Suprapubic skin (tissue), 4 donors: ENCODE data around the gene TRIM24. TPM values are rescaled to one million over a fixed set of nuclear protein-coding genes. Genes with fewer than 3 reads are reported as not detected.

Experiments used
- DNase-seq, 2 donors: peaks; one replicate each; pipeline ENCODE4 v3.0.0-alpha.2; 2019; ENCODE audit warnings: low spot score in 2 of 2
- H3K27ac ChIP-seq: fragments of 200-600 bp; sonication (generic); one replicate; pipeline ENCODE4 v1.5.1; 2019
- H3K27me3 ChIP-seq: fragments of 200-600 bp; sonication (generic); one replicate; pipeline ENCODE4 v1.5.1; 2019
- H3K36me3 ChIP-seq: fragments of 200-600 bp; sonication (generic); one replicate; pipeline ENCODE4 v1.5.1; 2019
- H3K4me1 ChIP-seq: fragments of 200-600 bp; sonication (generic); one replicate; pipeline ENCODE4 v1.5.1; 2019
- H3K4me3 ChIP-seq: fragments of 200-600 bp; sonication (generic); one replicate; pipeline ENCODE4 v1.5.1; 2019; ENCODE audit warnings: mild to moderate bottlenecking
- H3K9me3 ChIP-seq: fragments of 200-600 bp; sonication (generic); one replicate; pipeline ENCODE4 v1.5.1; 2019
- EP300 ChIP-seq: sonication (generic); formaldehyde crosslinking; IDR thresholded peaks from one replicate; pipeline ENCODE4 v1.6.1; 2017; ENCODE audit warnings: antibody characterized with exemption
- POLR2A ChIP-seq, 2 donors: fragments of 450-650 bp; IDR thresholded peaks; one replicate each; pipeline ENCODE4 v1.6.1; 2017; ENCODE audit warnings: antibody characterized with exemption in 2 of 2, mild to moderate bottlenecking in 2 of 2, moderate library complexity in 2 of 2
- POLR2AphosphoS5 ChIP-seq, 3 donors: sonication (generic); formaldehyde crosslinking; IDR thresholded peaks; one replicate each; pipeline ENCODE4 v1.6.1; 2017; ENCODE audit warnings: antibody characterized with exemption in 3 of 3
- WGBS: methylation state at CpG from one replicate; pipeline ENCODE4 v1.1.5; 2018; 5-methylcytosine and 5-hydroxymethylcytosine counted together
- total RNA-seq, 4 donors: library from RNA; depleted of rRNA; stranded (reverse); fragments of >200 nt; gene quantifications; one replicate each; pipeline ENCODE4 v1.1.0, GENCODE V29; 2016
- TF ChIP-seq, protein P1 (sequence below), 2 donors: fragments of 200-600 bp in 1 of 2; fragments of 450-650 bp in 1 of 2; sonication (generic) in 1 of 2; IDR thresholded peaks; one replicate each; pipeline ENCODE4 v1.5.1; 2016 to 2019; ENCODE audit warnings: antibody characterized with exemption in 2 of 2, mild to moderate bottlenecking in 1 of 2, moderate library complexity in 1 of 2

TRIM24 gene
- total RNA-seq, 4 donors from 2014 or later = 16.1 to 20.8 (median 17.7) TPM

DNA sequence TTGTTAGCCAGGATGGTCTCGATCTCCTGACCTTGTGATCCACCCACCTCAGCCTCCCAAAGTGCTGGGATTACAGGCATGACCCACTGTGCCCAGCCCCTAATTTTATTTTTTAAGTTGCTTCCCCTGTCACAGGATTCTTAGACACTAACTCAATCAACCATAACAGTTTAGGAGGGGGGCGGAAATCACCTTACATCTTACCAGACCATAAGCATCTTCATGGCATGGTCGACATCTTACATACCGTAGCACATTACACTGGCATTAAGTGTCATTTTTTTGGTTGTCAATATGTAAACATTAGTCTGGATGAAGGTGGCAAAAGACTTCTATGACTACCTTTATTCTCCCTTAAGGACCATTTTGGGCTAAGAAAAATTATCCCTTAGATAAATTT is 95.6 kb downstream of the TRIM24 start:
- Histone ChIP-seq H3K27me3 (no peaks in the 10 kb centered on the region), H3K4me1 (no peaks in the 10 kb centered on the region), H3K4me3 (no peak overlapping the region), H3K9me3 (peaks cover 55% of the 10 kb centered on the region), H3K27ac (no peak overlapping the region), H3K36me3 (peaks cover 99% of the 10 kb centered on the region)
- no peak for TF ChIP-seq EP300
- 98% methylated on average over 4 of the region's 4 CpGs for WGBS
- DNase-seq = no peak

- 100% methylated on average over 3 of the region's 3 CpGs for WGBS
Observed at GRCh38 chr7:138556771-138557484, 96.9 kb downstream of the TRIM24 start.

DNA sequence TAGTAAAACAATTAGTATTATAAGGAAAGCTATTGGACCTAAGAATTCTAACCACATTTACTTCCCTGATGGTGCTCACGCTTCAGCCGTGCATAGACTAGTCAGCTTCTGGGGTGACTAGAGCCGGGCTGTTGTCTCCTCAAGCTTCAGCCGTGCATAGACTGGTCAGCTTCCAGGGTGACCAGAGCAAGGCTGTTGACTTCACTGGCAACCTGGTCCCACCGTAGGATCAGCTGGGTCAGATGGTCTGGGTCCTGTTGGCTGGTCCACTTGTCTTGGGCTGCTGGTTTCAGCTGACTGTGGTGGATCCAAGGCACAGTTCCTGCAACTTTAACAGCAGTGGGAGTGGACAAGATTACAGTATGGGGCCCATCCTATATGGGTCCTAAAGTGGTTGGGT is 99.4 kb downstream of the TRIM24 start:
- H3K36me3 ChIP-seq = peaks cover 100% of the 10 kb centered on the region
- no peak for DNase-seq
- no peak for TF ChIP-seq POLR2A (IDR thresholded peaks at IDR 0.05)
- TF ChIP-seq, protein P1, sequence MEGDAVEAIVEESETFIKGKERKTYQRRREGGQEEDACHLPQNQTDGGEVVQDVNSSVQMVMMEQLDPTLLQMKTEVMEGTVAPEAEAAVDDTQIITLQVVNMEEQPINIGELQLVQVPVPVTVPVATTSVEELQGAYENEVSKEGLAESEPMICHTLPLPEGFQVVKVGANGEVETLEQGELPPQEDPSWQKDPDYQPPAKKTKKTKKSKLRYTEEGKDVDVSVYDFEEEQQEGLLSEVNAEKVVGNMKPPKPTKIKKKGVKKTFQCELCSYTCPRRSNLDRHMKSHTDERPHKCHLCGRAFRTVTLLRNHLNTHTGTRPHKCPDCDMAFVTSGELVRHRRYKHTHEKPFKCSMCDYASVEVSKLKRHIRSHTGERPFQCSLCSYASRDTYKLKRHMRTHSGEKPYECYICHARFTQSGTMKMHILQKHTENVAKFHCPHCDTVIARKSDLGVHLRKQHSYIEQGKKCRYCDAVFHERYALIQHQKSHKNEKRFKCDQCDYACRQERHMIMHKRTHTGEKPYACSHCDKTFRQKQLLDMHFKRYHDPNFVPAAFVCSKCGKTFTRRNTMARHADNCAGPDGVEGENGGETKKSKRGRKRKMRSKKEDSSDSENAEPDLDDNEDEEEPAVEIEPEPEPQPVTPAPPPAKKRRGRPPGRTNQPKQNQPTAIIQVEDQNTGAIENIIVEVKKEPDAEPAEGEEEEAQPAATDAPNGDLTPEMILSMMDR (IDR thresholded peaks at IDR 0.05) = no peak
- no peak for TF ChIP-seq EP300
- no peak for TF ChIP-seq POLR2AphosphoS5 (IDR thresholded peaks at IDR 0.05)
- no peaks in the 10 kb centered on the region for H3K4me1 ChIP-seq
- H3K27me3 ChIP-seq = no peaks in the 10 kb centered on the region
- H3K4me3 ChIP-seq = no peak overlapping the region
- 94% methylated on average over 2 of the region's 5 CpGs for WGBS
- H3K27ac ChIP-seq = no peak overlapping the region
- H3K9me3 ChIP-seq = peaks cover 61% of the 10 kb centered on the region

More at GRCh38 chr7:138556771-138557484, 96.9 kb downstream of the TRIM24 start:
- H3K36me3 ChIP-seq = peaks cover 100% of the 10 kb centered on the region
- TF ChIP-seq, protein P1 (IDR thresholded peaks at IDR 0.05) = no peak
- peaks cover 58% of the 10 kb centered on the region for H3K9me3 ChIP-seq
- DNase-seq = no peak
- no peak overlapping the region for H3K27ac ChIP-seq
- no peaks in the 10 kb centered on the region for H3K27me3 ChIP-seq
- H3K4me1 ChIP-seq = no peaks in the 10 kb centered on the region
- no peak overlapping the region for H3K4me3 ChIP-seq

- Histone ChIP-seq H3K9me3 (peaks cover 42% of the 10 kb centered on the region), H3K27me3 (no peaks in the 10 kb centered on the region), H3K27ac (no peak overlapping the region), H3K4me1 (no peaks in the 10 kb centered on the region), H3K36me3 (peaks cover 100% of the 10 kb centered on the region), H3K4me3 (no peak overlapping the region)
- no peak for DNase-seq
- TF ChIP-seq POLR2A (IDR thresholded peaks at IDR 0.05) (no peak), EP300 (no peak), POLR2AphosphoS5 (IDR thresholded peaks at IDR 0.05) (no peak)
- TF ChIP-seq, protein P1 (IDR thresholded peaks at IDR 0.05) = no peak
- WGBS = 77% methylated on average over 3 of the region's 4 CpGs
Observed at GRCh38 chr7:138563808-138564207, 103.7 kb downstream of the TRIM24 start.

DNA sequence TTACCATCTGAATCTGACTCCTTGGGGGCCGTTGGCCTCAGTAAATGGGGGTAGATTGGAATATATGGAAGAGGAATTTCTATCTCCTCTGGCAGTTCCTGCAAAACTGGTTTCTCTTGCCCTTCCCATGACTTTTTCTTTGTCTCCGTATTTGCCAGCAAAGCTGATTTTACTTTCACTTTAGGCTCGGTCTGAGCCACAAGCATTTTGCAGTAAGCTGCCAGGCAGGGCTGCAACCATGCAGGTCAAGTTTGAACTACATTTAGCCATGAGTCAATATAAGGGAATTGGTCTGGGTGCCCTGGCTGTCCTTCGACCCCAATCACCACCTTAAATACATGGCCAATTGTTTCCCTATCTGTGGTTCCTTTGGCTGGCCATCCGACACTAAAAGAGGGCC is 104.3 kb downstream of the TRIM24 start:
- H3K4me3 ChIP-seq = no peak overlapping the region
- no peak overlapping the region for H3K27ac ChIP-seq
- TF ChIP-seq POLR2A (IDR thresholded peaks at IDR 0.05) (no peak), POLR2AphosphoS5 (IDR thresholded peaks at IDR 0.05) (no peak), EP300 (no peak)
- TF ChIP-seq, protein P1 (IDR thresholded peaks at IDR 0.05) = no peak
- no peaks in the 10 kb centered on the region for H3K27me3 ChIP-seq
- WGBS = 77% methylated on average over 5 of the region's 5 CpGs
- DNase-seq = no peak
- no peaks in the 10 kb centered on the region for H3K4me1 ChIP-seq
- peaks cover 39% of the 10 kb centered on the region for H3K9me3 ChIP-seq
- H3K36me3 ChIP-seq = peaks cover 100% of the 10 kb centered on the region

GRCh38 chr7:138565071-138565450 is 105.0 kb downstream of the TRIM24 start:
- H3K9me3 ChIP-seq = peaks cover 33% of the 10 kb centered on the region
- WGBS = over 99% methylated on average over 8 of the region's 8 CpGs
- TF ChIP-seq, protein P1 (IDR thresholded peaks at IDR 0.05) = no peak
- TF ChIP-seq EP300 (no peak), POLR2AphosphoS5 (IDR thresholded peaks at IDR 0.05) (no peak), POLR2A (IDR thresholded peaks at IDR 0.05) (no peak)
- no peak overlapping the region for H3K4me3 ChIP-seq
- H3K27ac ChIP-seq = no peak overlapping the region
- H3K4me1 ChIP-seq = no peaks in the 10 kb centered on the region
- DNase-seq = no peak
- H3K27me3 ChIP-seq = no peaks in the 10 kb centered on the region
- H3K36me3 ChIP-seq = peaks cover 99% of the 10 kb centered on the region
